Heart left ventricle (tissue), 13 donors: ENCODE results near the gene TTYH1.

Experiments
- POLR2A ChIP-seq, 2 donors: fragments of 450-650 bp; IDR thresholded peaks; one replicate each; pipeline ENCODE4 v1.6.1; 2017; ENCODE audit warnings: antibody characterized with exemption in 2 of 2, mild to moderate bottlenecking in 2 of 2, moderate library complexity in 2 of 2
- TF ChIP-seq, protein P1 (sequence below), 12 donors: fragments of 200-600 bp; sonication (generic) in 4 of 12; IDR thresholded peaks; one replicate each; pipeline versions ENCODE4 v1.5.0 to v1.8.0; 2018 to 2022; ENCODE audit warnings: antibody characterized with exemption in 12 of 12, mild to moderate bottlenecking in 5 of 12
- donor health status: ischemic (EF 13 %, LVEDD 7.1; RV severe dilation, severe dysfunction).
- donor health status: DM: no; HTN: yes; CAD: no.
- donor health status: DM: no; HTN: no; CAD: no.
- donor health status: ischemic (EF 25% LVEDD 6.9; RV normal size, moderate dysfunction).
- donor health status: ischemic (EF 25% LVEDD 5.7; RV mildly dilated, moderate dysfunction).
- donor health status: ischemic (EF 35%, LVEDD 5.7; RV mildly dilated, moderate dysfunction).
- donor health status: nonischemic (EF 11% LVEDD 7.7; RV severe dilation, severe dysfunction).
- donor health status: DM: yes; HTN: yes; CAD: no.
- donor health status: PGD.
- donor health status: ischemic (EF 29% LVEDD 5.4; RV normal size, mild dysfunction).
- donor health status: nonischemic (EF 23%, LVEDD 6.1; RV moderate dilation, normal function).

DNA sequence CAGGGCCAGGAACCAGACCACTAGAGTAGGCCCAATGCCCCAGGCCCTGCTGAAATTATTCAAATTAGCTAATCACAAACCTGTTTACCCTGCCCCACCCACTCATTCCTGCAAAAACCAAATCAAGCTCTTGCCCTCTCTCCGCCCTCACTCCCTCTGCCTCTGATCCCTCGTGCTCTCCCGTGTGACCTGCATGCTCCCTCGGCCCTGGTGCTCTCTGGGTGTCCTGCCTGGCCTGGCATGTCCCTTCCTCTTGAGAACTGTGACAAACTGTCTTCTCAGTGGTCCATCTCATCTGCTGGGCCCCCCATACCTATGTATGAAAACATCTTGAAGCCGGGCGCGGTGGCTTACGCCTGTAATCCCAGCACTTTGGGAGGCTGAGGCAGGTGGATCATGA lies 12.2 kb upstream of the TTYH1 start:
- TF ChIP-seq, protein P1, sequence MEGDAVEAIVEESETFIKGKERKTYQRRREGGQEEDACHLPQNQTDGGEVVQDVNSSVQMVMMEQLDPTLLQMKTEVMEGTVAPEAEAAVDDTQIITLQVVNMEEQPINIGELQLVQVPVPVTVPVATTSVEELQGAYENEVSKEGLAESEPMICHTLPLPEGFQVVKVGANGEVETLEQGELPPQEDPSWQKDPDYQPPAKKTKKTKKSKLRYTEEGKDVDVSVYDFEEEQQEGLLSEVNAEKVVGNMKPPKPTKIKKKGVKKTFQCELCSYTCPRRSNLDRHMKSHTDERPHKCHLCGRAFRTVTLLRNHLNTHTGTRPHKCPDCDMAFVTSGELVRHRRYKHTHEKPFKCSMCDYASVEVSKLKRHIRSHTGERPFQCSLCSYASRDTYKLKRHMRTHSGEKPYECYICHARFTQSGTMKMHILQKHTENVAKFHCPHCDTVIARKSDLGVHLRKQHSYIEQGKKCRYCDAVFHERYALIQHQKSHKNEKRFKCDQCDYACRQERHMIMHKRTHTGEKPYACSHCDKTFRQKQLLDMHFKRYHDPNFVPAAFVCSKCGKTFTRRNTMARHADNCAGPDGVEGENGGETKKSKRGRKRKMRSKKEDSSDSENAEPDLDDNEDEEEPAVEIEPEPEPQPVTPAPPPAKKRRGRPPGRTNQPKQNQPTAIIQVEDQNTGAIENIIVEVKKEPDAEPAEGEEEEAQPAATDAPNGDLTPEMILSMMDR (IDR thresholded peaks at IDR 0.05) = no peak
- no peak for TF ChIP-seq POLR2A (IDR thresholded peaks at IDR 0.05)
